Measurements from ENCODE around the gene RBM20.

The RBM20 gene

GRCh38 chr10:110818311-110819256 lies 174.4 kb downstream of the RBM20 start:
- Histone ChIP-seq H3K4me3 (replicated peaks; ENCODE audit: insufficient read depth, low read length) (no peak overlapping the region), H3K27ac (replicated peaks) (no peak overlapping the region), H3K27me3 (ENCODE audit: insufficient read depth, poor library complexity, severe bottlenecking) (no peaks in the 10 kb centered on the region)
- no peak for DNase-seq (ENCODE audit: low read depth in 1 of 2, low spot score in 1 of 2)
- no peak for TF ChIP-seq CTCF (IDR thresholded peaks at IDR 0.05; ENCODE audit: insufficient read depth, low read length)

- no peak for DNase-seq (ENCODE audit: low read depth in 1 of 2, low spot score in 1 of 2)
- no peaks in the 10 kb centered on the region for H3K27me3 ChIP-seq (ENCODE audit: insufficient read depth, poor library complexity, severe bottlenecking)
- TF ChIP-seq CTCF (IDR thresholded peaks at IDR 0.05; ENCODE audit: insufficient read depth, low read length) = no peak
- no peak for TF ChIP-seq POLR2AphosphoS5 (IDR thresholded peaks at IDR 0.05; ENCODE audit: low read depth)
- no peak for TF ChIP-seq REST (IDR thresholded peaks at IDR 0.05; ENCODE audit: insufficient replicate concordance, low read depth)
- TF ChIP-seq SPI1 (IDR thresholded peaks at IDR 0.05; ENCODE audit: borderline replicate concordance, low read depth) = no peak
- no peak for TF ChIP-seq GABPA (IDR thresholded peaks at IDR 0.05; ENCODE audit: low read depth)
- H3K4me3 ChIP-seq (replicated peaks; ENCODE audit: insufficient read depth, low read length) = no peak overlapping the region
- H3K27ac ChIP-seq (replicated peaks) = no peak overlapping the region
Measured at GRCh38 chr10:110820321-110820814, 176.2 kb downstream of the RBM20 start.

GRCh38 chr10:110821508-110821907 lies 177.4 kb downstream of the RBM20 start:
- Histone ChIP-seq H3K4me3 (replicated peaks; ENCODE audit: insufficient read depth, low read length) (no peak overlapping the region), H3K27ac (replicated peaks) (no peak overlapping the region), H3K27me3 (ENCODE audit: insufficient read depth, poor library complexity, severe bottlenecking) (no peaks in the 10 kb centered on the region)
- no peak for DNase-seq (ENCODE audit: low read depth in 1 of 2, low spot score in 1 of 2)
- TF ChIP-seq POLR2AphosphoS5 (IDR thresholded peaks at IDR 0.05; ENCODE audit: low read depth) = no peak
- no peak for TF ChIP-seq REST (IDR thresholded peaks at IDR 0.05; ENCODE audit: insufficient replicate concordance, low read depth)
- no peak for TF ChIP-seq CTCF (IDR thresholded peaks at IDR 0.05; ENCODE audit: insufficient read depth, low read length)
- no peak for TF ChIP-seq SPI1 (IDR thresholded peaks at IDR 0.05; ENCODE audit: borderline replicate concordance, low read depth)
- no peak for TF ChIP-seq GABPA (IDR thresholded peaks at IDR 0.05; ENCODE audit: low read depth)
